MM.1S (cell line): ENCODE measurements around the gene JAG2.

Source experiments
- EZH2phosphoT487 ChIP-seq: fragments of 300-600 bp; sonication (generic); IDR thresholded peaks from 2 replicates; pipeline ENCODE4 v1.6.1; 2018; ENCODE audit warnings: antibody characterized with exemption, low read length
- TF ChIP-seq, protein P1 (sequence below): fragments of 300-600 bp; sonication (generic); IDR thresholded peaks from 2 replicates; pipeline ENCODE4 v1.5.1; 2016; ENCODE audit warnings: antibody characterized with exemption, low read length, mixed read lengths

GRCh38 chr14:105195051-105195450 lies 26.5 kb upstream of the JAG2 start:
- TF ChIP-seq, protein P1, sequence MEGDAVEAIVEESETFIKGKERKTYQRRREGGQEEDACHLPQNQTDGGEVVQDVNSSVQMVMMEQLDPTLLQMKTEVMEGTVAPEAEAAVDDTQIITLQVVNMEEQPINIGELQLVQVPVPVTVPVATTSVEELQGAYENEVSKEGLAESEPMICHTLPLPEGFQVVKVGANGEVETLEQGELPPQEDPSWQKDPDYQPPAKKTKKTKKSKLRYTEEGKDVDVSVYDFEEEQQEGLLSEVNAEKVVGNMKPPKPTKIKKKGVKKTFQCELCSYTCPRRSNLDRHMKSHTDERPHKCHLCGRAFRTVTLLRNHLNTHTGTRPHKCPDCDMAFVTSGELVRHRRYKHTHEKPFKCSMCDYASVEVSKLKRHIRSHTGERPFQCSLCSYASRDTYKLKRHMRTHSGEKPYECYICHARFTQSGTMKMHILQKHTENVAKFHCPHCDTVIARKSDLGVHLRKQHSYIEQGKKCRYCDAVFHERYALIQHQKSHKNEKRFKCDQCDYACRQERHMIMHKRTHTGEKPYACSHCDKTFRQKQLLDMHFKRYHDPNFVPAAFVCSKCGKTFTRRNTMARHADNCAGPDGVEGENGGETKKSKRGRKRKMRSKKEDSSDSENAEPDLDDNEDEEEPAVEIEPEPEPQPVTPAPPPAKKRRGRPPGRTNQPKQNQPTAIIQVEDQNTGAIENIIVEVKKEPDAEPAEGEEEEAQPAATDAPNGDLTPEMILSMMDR = no peak
- TF ChIP-seq EZH2phosphoT487 = no peak
